EL (cell line): ENCODE results near the gene STS.

Source experiments
- DNase-seq: peaks from one replicate; pipeline ENCODE4 v3.0.0-alpha.2; 2016

Gene STS

GRCh38 chrX:7147413-7147977 is at the start of gene STS:
Gene STS, plus strand, starts transcription at chrX:7147712. Its CDS starts 105,488 bp downstream, at chrX:7253200.
- DNase-seq = peak; percentile 7

- DNase-seq = no peak
Observed at GRCh38 chrX:7100022-7100421, 47.5 kb upstream of the STS start.

- no peak for DNase-seq
Observed at GRCh38 chrX:7102119-7102518, 45.4 kb upstream of the STS start.

GRCh38 chrX:7106649-7107048 is 40.9 kb upstream of the STS start:
- no peak for DNase-seq

GRCh38 chrX:7108030-7108429 is 39.5 kb upstream of the STS start:
- DNase-seq = no peak

- no peak for DNase-seq
Observed at GRCh38 chrX:7109049-7109531, 38.4 kb upstream of the STS start.

GRCh38 chrX:7109838-7110793 is 37.4 kb upstream of the STS start:
- no peak for DNase-seq

- DNase-seq = peak; percentile 24
Observed at GRCh38 chrX:7110821-7111276, 36.7 kb upstream of the STS start.

- DNase-seq = no peak
Observed at GRCh38 chrX:7111518-7111917, 36.0 kb upstream of the STS start.

GRCh38 chrX:7112071-7112470 is 35.4 kb upstream of the STS start:
- DNase-seq = no peak

GRCh38 chrX:7115557-7115956 is 32.0 kb upstream of the STS start:
- no peak for DNase-seq

GRCh38 chrX:7116081-7116480 is 31.4 kb upstream of the STS start:
- DNase-seq = no peak

GRCh38 chrX:7117587-7117986 is 29.9 kb upstream of the STS start:
- DNase-seq = no peak

- DNase-seq = peak; percentile 21
Observed at GRCh38 chrX:7119950-7120877, 27.3 kb upstream of the STS start.

GRCh38 chrX:7120878-7121219 is 26.7 kb upstream of the STS start:
- peak; percentile 7 for DNase-seq

- no peak for DNase-seq
Observed at GRCh38 chrX:7127056-7127455, 20.5 kb upstream of the STS start.

- DNase-seq = no peak
Observed at GRCh38 chrX:7131621-7132020, 15.9 kb upstream of the STS start.

- peak; percentile 84 for DNase-seq
Observed at GRCh38 chrX:7132335-7133049, 15.0 kb upstream of the STS start.

GRCh38 chrX:7133050-7133440 is 14.5 kb upstream of the STS start:
- peak; percentile 31 for DNase-seq

GRCh38 chrX:7134981-7135380 is 12.5 kb upstream of the STS start:
- DNase-seq = no peak

GRCh38 chrX:7139202-7140081 is 8.1 kb upstream of the STS start:
- peak; percentile 85 for DNase-seq
